WTC11 (cell line): Measurements from ENCODE around the gene ATF6B. TPM values are rescaled to one million over a fixed set of nuclear protein-coding genes. Genes with fewer than 3 reads are reported as not detected.
A peak's percentile ranks its signal among the peaks of the same experiment; 100 is the strongest.

Source experiments
- ATAC-seq: fragments of 200-7000 bp; cut with Tn5 transposase; 2 replicates; pipeline ENCODE4 v1.10.0; 2021; ENCODE audit warnings: mild to moderate bottlenecking, moderate library complexity
- CTCF ChIA-PET: fragments of 300-600 bp; sonication (Branson Sonifier 250); formaldehyde crosslinking; loops from one replicate; lab custom pipeline; 2021; ENCODE audit warnings: antibody characterized with exemption; lab: Charles Lee
- POLR2A ChIA-PET: fragments of 350-600 bp; sonication (Branson Sonifier 250); formaldehyde crosslinking; loops from one replicate; lab custom pipeline; 2021; ENCODE audit warnings: antibody characterized with exemption; lab: Charles Lee
- DNase-seq: peaks from one replicate; pipeline ENCODE4 v3.0.0; 2021; ENCODE audit warnings: low spot score
- H3K27ac Mint-ChIP-seq: 2 replicates; pipeline ENCODE4 v1.8.0; 2021; ENCODE audit warnings: mixed read lengths
- H3K27me3 Mint-ChIP-seq: 2 replicates; pipeline ENCODE4 v1.8.0; 2021; ENCODE audit warnings: low read depth, mild to moderate bottlenecking, moderate library complexity, mixed read lengths
- H3K36me3 Mint-ChIP-seq: 2 replicates; pipeline ENCODE4 v1.8.0; 2021; ENCODE audit warnings: mixed read lengths
- H3K4me1 Mint-ChIP-seq: 2 replicates; pipeline ENCODE4 v1.8.0; 2022; ENCODE audit warnings: mixed read lengths
- H3K4me3 Mint-ChIP-seq: 2 replicates; pipeline ENCODE4 v1.8.0; 2021; ENCODE audit warnings: mild to moderate bottlenecking, moderate library complexity, mixed read lengths
- H3K9me3 Mint-ChIP-seq: 2 replicates; pipeline ENCODE4 v1.8.0; 2021; ENCODE audit warnings: mixed read lengths
- EMX1 ChIP-seq: fragments of 250-450 bp; sonication (Bioruptor Pico); IDR thresholded peaks from 2 replicates; pipeline ENCODE4 v1.8.0; 2021; ENCODE audit warnings: mild to moderate bottlenecking
- ESRRA ChIP-seq: sonication (generic); formaldehyde crosslinking; IDR thresholded peaks from 2 replicates; pipeline ENCODE4 v1.8.1; 2022; ENCODE audit warnings: mild to moderate bottlenecking, missing genetic modification reagents, borderline replicate concordance
- ETV6 ChIP-seq: sonication (generic); formaldehyde crosslinking; IDR thresholded peaks from 2 replicates; pipeline ENCODE4 v1.8.1; 2022; ENCODE audit warnings: mild to moderate bottlenecking, missing genetic modification reagents
- GRHL2 ChIP-seq: fragments of 250-450 bp; sonication (Bioruptor Pico); IDR thresholded peaks from 2 replicates; pipeline ENCODE4 v1.8.0; 2022; ENCODE audit warnings: mild to moderate bottlenecking, moderate library complexity; ENCODE audit not compliant: insufficient replicate concordance, severe bottlenecking
- MXD4 ChIP-seq: fragments of 250-450 bp; sonication (Bioruptor Pico); IDR thresholded peaks from 2 replicates; pipeline ENCODE4 v1.8.0; 2021; ENCODE audit warnings: mild to moderate bottlenecking, moderate library complexity, borderline replicate concordance
- NFE2L1 ChIP-seq: sonication (generic); formaldehyde crosslinking; IDR thresholded peaks from 2 replicates; pipeline ENCODE4 v1.8.1; 2023; ENCODE audit warnings: missing genetic modification reagents
- RELA ChIP-seq: sonication (generic); formaldehyde crosslinking; IDR thresholded peaks from 2 replicates; pipeline ENCODE4 v1.8.1; 2022; ENCODE audit warnings: missing genetic modification reagents, mild to moderate bottlenecking, borderline replicate concordance
- RORB ChIP-seq: fragments of 250-450 bp; sonication (Bioruptor Pico); IDR thresholded peaks from 2 replicates; pipeline ENCODE4 v1.9.0; 2021; ENCODE audit warnings: mild to moderate bottlenecking
- SMAD4 ChIP-seq: sonication (generic); formaldehyde crosslinking; IDR thresholded peaks from 2 replicates; pipeline ENCODE4 v1.8.0; 2022; ENCODE audit warnings: mild to moderate bottlenecking, missing genetic modification reagents
- TP53 ChIP-seq: sonication (generic); formaldehyde crosslinking; IDR thresholded peaks from 2 replicates; pipeline ENCODE4 v1.8.1; 2023; ENCODE audit warnings: mild to moderate bottlenecking, missing genetic modification reagents
- ZNF121 ChIP-seq: sonication (generic); formaldehyde crosslinking; IDR thresholded peaks from 2 replicates; pipeline ENCODE4 v1.8.0; 2023; ENCODE audit warnings: missing genetic modification reagents
- ZNF317 ChIP-seq: sonication (generic); formaldehyde crosslinking; IDR thresholded peaks from 2 replicates; pipeline ENCODE4 v1.8.1; 2023; ENCODE audit warnings: low read depth, mild to moderate bottlenecking, moderate library complexity, missing genetic modification reagents, borderline replicate concordance
- ZNF416 ChIP-seq: fragments of 250-450 bp; sonication (Bioruptor Pico); IDR thresholded peaks from 2 replicates; pipeline ENCODE4 v1.9.0; 2021; ENCODE audit warnings: mild to moderate bottlenecking, inconsistent platforms
- ZNF671 ChIP-seq: fragments of 250-450 bp; sonication (Bioruptor Pico); IDR thresholded peaks from 2 replicates; pipeline ENCODE4 v1.8.0; 2021; ENCODE audit warnings: mild to moderate bottlenecking
- total RNA-seq: library from RNA; stranded (reverse); gene quantifications from 3 replicates; pipeline ENCODE4 v1.2.3, GENCODE V29; 2021
- TF ChIP-seq, protein P1 (sequence below): fragments of 250-450 bp; sonication (Bioruptor Pico); IDR thresholded peaks from 2 replicates; pipeline ENCODE4 v1.9.0; 2021; ENCODE audit warnings: mild to moderate bottlenecking
- TF ChIP-seq, protein P2 (sequence below): sonication (generic); formaldehyde crosslinking; IDR thresholded peaks from 2 replicates; pipeline ENCODE4 v1.8.1; 2023; ENCODE audit warnings: mild to moderate bottlenecking, missing genetic modification reagents, moderate library complexity
- TF ChIP-seq, protein P3 (sequence below): sonication (generic); formaldehyde crosslinking; IDR thresholded peaks from 2 replicates; pipeline ENCODE4 v1.8.1; 2022; ENCODE audit warnings: mild to moderate bottlenecking, missing genetic modification reagents, moderate library complexity, borderline replicate concordance
- TF ChIP-seq, protein P4 (sequence below): sonication (generic); formaldehyde crosslinking; conservative IDR thresholded peaks from 2 replicates; pipeline ENCODE4 v1.8.1; 2023; ENCODE audit warnings: mild to moderate bottlenecking, low read depth, missing genetic modification reagents, moderate library complexity
- TF ChIP-seq, protein P5 (sequence below): fragments of 250-450 bp; sonication (Bioruptor Pico); IDR thresholded peaks from 2 replicates; pipeline ENCODE4 v1.9.0; 2021; ENCODE audit warnings: mild to moderate bottlenecking

ATF6B gene
- total RNA-seq, 1 experiment from 2014 or later, result 47.5 TPM

DNA sequence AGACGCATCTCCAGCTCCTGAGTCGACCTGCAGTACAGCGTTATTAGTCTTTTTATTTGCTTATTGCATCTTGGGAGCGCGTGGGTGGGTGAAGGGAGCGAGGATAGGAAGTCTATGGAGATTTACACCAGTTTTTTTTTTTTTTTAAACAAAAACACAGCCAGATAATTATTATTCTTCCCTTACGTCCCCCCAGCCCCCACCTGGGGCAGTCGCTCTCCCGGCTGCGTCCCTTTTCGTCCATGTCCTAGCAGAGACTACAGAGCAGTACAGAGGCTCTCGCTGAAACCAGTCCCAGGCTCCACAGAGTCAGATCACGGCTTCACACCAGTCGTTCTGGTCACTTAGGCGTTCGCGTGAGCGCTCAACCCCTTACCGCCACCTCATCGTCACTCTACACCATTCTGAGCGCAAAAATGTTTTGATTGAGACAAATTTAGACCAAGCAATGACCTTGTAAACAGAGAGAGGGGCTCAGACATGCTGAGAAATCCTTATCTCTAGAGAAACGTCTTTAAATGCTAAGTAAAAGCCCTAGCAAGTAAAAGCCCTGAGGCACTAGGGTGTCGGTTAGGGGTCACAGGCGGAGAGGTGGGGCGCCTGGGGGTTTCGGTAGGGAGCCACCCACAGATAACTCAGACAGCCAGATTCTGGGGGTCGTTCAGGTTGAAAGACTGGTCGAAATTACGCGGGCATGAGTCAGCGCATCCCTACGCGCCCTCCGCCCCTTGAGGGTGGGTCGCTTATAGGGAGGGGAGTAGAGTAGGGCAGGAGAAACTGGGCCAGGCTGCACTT, 24.9 kb upstream of the ATF6B start:
- H3K36me3 Mint-ChIP-seq, result peaks cover 19% of the 10 kb centered on the region
- peak; percentile 58 for DNase-seq
- TF ChIP-seq TP53 (CRISPR knock-in tag), result no peak
- peak; percentile 55; the same call in 1 of the 2 replicates for TF ChIP-seq NFE2L1 (CRISPR knock-in tag)
- peak overlapping the region; percentile 100 for H3K4me3 Mint-ChIP-seq
- H3K4me1 Mint-ChIP-seq, result peaks cover 40% of the 10 kb centered on the region
- peak overlapping the region; percentile 84 for H3K27ac Mint-ChIP-seq
- POLR2A ChIA-PET, result interaction anchor here (0.6 to 1.8 kb wide), 4 partner anchors 24 to 290 kb away, joined by 4 to 7 read pairs (median 4); partner anchors contain the start of gene ATF6B
- peaks cover 45% of the 10 kb centered on the region for H3K27me3 Mint-ChIP-seq
- no peaks in the 10 kb centered on the region for H3K9me3 Mint-ChIP-seq
- CTCF ChIA-PET, result interaction anchor here (0.5 to 3.3 kb wide), 16 partner anchors 7 to 651 kb away, joined by 3 to 20 read pairs (median 4); partner anchors contain the start of genes ATF6B, GPSM3 and PBX2
- peak; percentile 21 for ATAC-seq

DNA sequence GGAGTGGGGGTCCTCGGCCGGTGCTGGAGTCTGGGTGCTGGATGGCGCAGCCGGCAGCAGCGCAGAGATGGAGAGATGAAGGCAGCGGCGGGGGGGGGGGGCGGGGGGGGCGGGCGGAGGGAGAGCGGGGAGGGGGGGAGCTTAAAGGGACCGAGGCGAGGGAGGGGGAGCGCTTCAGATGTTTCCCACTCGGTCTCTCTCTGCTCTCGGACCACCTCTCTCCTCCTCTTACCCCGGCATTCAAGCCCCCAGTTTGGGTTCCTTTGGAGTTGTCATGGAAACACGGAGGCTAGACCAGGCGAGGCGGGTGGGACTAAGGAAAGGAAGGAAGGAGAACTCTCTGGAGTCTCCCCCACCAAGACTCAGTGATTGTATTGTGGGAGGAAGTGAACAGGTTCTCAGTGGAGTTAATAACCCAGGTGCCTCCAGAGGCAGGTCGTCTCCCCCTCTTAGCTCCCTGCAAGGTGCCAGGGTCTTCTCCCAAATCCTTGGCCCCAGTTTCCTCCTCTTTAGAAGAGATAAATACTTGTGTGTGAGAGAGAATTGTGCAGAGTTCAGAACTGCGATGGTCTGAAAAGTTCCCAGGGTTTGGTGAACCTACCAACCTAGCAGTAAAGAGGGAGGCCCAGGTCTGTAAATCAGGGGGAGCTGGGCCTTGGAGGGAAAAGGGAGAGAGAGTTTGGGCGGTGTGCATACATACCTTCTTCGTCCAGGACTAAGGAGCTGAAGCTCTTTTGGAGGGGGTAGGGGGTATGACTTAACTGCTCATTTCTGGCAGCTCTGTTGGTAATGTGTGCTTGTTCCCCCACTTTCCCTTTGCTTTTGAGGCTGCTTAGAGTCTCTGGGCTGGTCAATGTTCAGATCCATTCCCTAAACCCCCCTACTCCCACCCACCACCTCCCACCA, 24.1 kb upstream of the ATF6B start, which contains the start of gene PRRT1:
TSS of gene PRRT1 (minus strand) at position 77 of the 906 bp plus-strand sequence. CDS start 112 bp downstream, outside the sequence.
- POLR2A ChIA-PET, result interaction anchor here (0.6 to 1.8 kb wide), 4 partner anchors 24 to 289 kb away, joined by 4 to 7 read pairs (median 5); partner anchors contain the start of gene ATF6B
- Mint-ChIP-seq H3K4me3 (peak within 1 kb of the TSS; percentile 100), H3K36me3 (peaks cover 11% of the 10 kb centered on the region; the same call in 1 of the 2 replicates), H3K4me1 (peaks cover 45% of the 10 kb centered on the region), H3K27ac (no peak within 1 kb of the TSS)
- no peak for DNase-seq
- CTCF ChIA-PET, result interaction anchor here (0.5 to 3.3 kb wide), 9 partner anchors 13 to 44 kb away, joined by 3 to 20 read pairs (median 8); partner anchors contain the start of genes ATF6B, FKBPL and PBX2
- no peak for TF ChIP-seq EMX1
- TF ChIP-seq ZNF317 (CRISPR knock-in tag), result no peak
- no peak for TF ChIP-seq ZNF671
- no peak for TF ChIP-seq ETV6 (CRISPR knock-in tag)
- no peak for TF ChIP-seq ZNF121
- TF ChIP-seq, protein P1, sequence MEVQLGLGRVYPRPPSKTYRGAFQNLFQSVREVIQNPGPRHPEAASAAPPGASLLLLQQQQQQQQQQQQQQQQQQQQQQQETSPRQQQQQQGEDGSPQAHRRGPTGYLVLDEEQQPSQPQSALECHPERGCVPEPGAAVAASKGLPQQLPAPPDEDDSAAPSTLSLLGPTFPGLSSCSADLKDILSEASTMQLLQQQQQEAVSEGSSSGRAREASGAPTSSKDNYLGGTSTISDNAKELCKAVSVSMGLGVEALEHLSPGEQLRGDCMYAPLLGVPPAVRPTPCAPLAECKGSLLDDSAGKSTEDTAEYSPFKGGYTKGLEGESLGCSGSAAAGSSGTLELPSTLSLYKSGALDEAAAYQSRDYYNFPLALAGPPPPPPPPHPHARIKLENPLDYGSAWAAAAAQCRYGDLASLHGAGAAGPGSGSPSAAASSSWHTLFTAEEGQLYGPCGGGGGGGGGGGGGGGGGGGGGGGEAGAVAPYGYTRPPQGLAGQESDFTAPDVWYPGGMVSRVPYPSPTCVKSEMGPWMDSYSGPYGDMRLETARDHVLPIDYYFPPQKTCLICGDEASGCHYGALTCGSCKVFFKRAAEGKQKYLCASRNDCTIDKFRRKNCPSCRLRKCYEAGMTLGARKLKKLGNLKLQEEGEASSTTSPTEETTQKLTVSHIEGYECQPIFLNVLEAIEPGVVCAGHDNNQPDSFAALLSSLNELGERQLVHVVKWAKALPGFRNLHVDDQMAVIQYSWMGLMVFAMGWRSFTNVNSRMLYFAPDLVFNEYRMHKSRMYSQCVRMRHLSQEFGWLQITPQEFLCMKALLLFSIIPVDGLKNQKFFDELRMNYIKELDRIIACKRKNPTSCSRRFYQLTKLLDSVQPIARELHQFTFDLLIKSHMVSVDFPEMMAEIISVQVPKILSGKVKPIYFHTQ, result no peak
- TF ChIP-seq SMAD4 (CRISPR knock-in tag), result no peak
- no peak for TF ChIP-seq RELA
- TF ChIP-seq, protein P2, sequence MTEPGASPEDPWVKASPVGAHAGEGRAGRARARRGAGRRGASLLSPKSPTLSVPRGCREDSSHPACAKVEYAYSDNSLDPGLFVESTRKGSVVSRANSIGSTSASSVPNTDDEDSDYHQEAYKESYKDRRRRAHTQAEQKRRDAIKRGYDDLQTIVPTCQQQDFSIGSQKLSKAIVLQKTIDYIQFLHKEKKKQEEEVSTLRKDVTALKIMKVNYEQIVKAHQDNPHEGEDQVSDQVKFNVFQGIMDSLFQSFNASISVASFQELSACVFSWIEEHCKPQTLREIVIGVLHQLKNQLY (CRISPR knock-in tag), result no peak
- TF ChIP-seq ZNF416 (CRISPR knock-in tag), result no peak
- no peak for TF ChIP-seq RORB (CRISPR knock-in tag)
- TF ChIP-seq, protein P3, sequence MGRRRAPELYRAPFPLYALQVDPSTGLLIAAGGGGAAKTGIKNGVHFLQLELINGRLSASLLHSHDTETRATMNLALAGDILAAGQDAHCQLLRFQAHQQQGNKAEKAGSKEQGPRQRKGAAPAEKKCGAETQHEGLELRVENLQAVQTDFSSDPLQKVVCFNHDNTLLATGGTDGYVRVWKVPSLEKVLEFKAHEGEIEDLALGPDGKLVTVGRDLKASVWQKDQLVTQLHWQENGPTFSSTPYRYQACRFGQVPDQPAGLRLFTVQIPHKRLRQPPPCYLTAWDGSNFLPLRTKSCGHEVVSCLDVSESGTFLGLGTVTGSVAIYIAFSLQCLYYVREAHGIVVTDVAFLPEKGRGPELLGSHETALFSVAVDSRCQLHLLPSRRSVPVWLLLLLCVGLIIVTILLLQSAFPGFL, result no peak
- no peak for TF ChIP-seq ESRRA
- no peak for TF ChIP-seq GRHL2 (CRISPR knock-in tag)
- TF ChIP-seq, protein P4, sequence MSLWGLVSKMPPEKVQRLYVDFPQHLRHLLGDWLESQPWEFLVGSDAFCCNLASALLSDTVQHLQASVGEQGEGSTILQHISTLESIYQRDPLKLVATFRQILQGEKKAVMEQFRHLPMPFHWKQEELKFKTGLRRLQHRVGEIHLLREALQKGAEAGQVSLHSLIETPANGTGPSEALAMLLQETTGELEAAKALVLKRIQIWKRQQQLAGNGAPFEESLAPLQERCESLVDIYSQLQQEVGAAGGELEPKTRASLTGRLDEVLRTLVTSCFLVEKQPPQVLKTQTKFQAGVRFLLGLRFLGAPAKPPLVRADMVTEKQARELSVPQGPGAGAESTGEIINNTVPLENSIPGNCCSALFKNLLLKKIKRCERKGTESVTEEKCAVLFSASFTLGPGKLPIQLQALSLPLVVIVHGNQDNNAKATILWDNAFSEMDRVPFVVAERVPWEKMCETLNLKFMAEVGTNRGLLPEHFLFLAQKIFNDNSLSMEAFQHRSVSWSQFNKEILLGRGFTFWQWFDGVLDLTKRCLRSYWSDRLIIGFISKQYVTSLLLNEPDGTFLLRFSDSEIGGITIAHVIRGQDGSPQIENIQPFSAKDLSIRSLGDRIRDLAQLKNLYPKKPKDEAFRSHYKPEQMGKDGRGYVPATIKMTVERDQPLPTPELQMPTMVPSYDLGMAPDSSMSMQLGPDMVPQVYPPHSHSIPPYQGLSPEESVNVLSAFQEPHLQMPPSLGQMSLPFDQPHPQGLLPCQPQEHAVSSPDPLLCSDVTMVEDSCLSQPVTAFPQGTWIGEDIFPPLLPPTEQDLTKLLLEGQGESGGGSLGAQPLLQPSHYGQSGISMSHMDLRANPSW (CRISPR knock-in tag), result no peak
- TF ChIP-seq MXD4, result no peak
- TF ChIP-seq, protein P5, sequence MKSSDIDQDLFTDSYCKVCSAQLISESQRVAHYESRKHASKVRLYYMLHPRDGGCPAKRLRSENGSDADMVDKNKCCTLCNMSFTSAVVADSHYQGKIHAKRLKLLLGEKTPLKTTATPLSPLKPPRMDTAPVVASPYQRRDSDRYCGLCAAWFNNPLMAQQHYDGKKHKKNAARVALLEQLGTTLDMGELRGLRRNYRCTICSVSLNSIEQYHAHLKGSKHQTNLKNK, result no peak
- TF ChIP-seq, all 79 proteins: peak for 0
- peaks cover 54% of the 10 kb centered on the region for H3K27me3 Mint-ChIP-seq
- ATAC-seq, result no peak
- no peaks in the 10 kb centered on the region for H3K9me3 Mint-ChIP-seq
